Thyroid gland (tissue), 4 donors: ENCODE results near the gene IFT88. TPM values are rescaled to one million over a fixed set of nuclear protein-coding genes. Genes with fewer than 3 reads are reported as not detected.
"Not testable (repeated sequence)": the region's sequence is repeated elsewhere in the genome, so short reads cannot be mapped to it uniquely, and the experiment has no call there.

ENCODE experiments used
- DNase-seq, 2 donors: peaks; one replicate each; pipeline ENCODE4 v3.0.0-alpha.2; 2019
- H3K27ac ChIP-seq, 3 donors: fragments of 200-600 bp; sonication (generic); 1 replicate in 2 of 3; 2 replicates in 1 of 3; pipeline ENCODE4 v1.5.1; 2016 to 2019; ENCODE audit warnings: mild to moderate bottlenecking in 1 of 3, moderate library complexity in 1 of 3
- H3K27me3 ChIP-seq: fragments of 200-600 bp; sonication (generic); one replicate; pipeline ENCODE4 v1.5.1; 2019
- H3K36me3 ChIP-seq, 2 donors: fragments of 200-600 bp; sonication (generic); one replicate each; pipeline ENCODE4 v1.5.1; 2016 to 2019
- H3K4me1 ChIP-seq, 2 donors: fragments of 200-600 bp; sonication (generic); one replicate each; pipeline ENCODE4 v1.5.1; 2017 to 2019
- H3K4me3 ChIP-seq, 3 donors: fragments of 200-600 bp; sonication (generic); replicated peaks in 1 of 3; 1 replicate in 2 of 3; 2 replicates in 1 of 3; pipeline ENCODE4 v1.5.1; 2016; ENCODE audit warnings: mild to moderate bottlenecking in 1 of 3
- H3K9me3 ChIP-seq: fragments of 200-600 bp; sonication (generic); one replicate; pipeline ENCODE4 v1.5.1; 2017
- POLR2A ChIP-seq, 2 donors: fragments of 450-650 bp; IDR thresholded peaks; one replicate each; pipeline ENCODE4 v1.6.1; 2017; ENCODE audit warnings: antibody characterized with exemption in 2 of 2, mild to moderate bottlenecking in 2 of 2, moderate library complexity in 1 of 2
- WGBS, 2 donors: methylation state at CpG; one replicate each; pipeline ENCODE4 v1.1.5; 2017; 5-methylcytosine and 5-hydroxymethylcytosine counted together
- intact Hi-C: fragments of 100-400 bp; cut with DNase I; formaldehyde crosslinking; loops from one replicate; pipeline ENCODE4 v1.15.1; 2023
- total RNA-seq, 4 donors: library from RNA; depleted of rRNA; stranded (reverse); fragments of >200 nt; gene quantifications; one replicate each; pipeline ENCODE4 v1.2.3, GENCODE V29; 2016
- TF ChIP-seq, protein P1 (sequence below), 6 experiments: fragments of 200-600 bp in 3 of 6; fragments of 450-650 bp in 3 of 6; sonication (generic) in 3 of 6; IDR thresholded peaks; one replicate each; pipeline ENCODE4 v1.5.1; 2016 to 2019; ENCODE audit warnings: antibody characterized with exemption in 6 of 6, mild to moderate bottlenecking in 2 of 6, inconsistent platforms in 1 of 6, moderate library complexity in 1 of 6

The IFT88 gene
- total RNA-seq, 4 donors from 2014 or later = 30.2 to 59.5 (median 42.2) TPM

GRCh38 chr13:20680416-20681080 is 113.6 kb downstream of the IFT88 start:
- DNase-seq = no peak
- intact Hi-C loops = no loop called here
- TF ChIP-seq, protein P1, sequence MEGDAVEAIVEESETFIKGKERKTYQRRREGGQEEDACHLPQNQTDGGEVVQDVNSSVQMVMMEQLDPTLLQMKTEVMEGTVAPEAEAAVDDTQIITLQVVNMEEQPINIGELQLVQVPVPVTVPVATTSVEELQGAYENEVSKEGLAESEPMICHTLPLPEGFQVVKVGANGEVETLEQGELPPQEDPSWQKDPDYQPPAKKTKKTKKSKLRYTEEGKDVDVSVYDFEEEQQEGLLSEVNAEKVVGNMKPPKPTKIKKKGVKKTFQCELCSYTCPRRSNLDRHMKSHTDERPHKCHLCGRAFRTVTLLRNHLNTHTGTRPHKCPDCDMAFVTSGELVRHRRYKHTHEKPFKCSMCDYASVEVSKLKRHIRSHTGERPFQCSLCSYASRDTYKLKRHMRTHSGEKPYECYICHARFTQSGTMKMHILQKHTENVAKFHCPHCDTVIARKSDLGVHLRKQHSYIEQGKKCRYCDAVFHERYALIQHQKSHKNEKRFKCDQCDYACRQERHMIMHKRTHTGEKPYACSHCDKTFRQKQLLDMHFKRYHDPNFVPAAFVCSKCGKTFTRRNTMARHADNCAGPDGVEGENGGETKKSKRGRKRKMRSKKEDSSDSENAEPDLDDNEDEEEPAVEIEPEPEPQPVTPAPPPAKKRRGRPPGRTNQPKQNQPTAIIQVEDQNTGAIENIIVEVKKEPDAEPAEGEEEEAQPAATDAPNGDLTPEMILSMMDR (IDR thresholded peaks at IDR 0.05) = no peak
- no peak for TF ChIP-seq POLR2A (IDR thresholded peaks at IDR 0.05)
- H3K4me3 ChIP-seq = no peak overlapping the region
- peaks cover 3 to 26% of the 10 kb centered on the region in 2 donors for H3K4me1 ChIP-seq
- H3K9me3 ChIP-seq = no peaks in the 10 kb centered on the region
- H3K36me3 ChIP-seq = no peaks in the 10 kb centered on the region
- 93 to 96% methylated on average over 10 of the region's 10 CpGs for WGBS, 2 donors
- no peaks in the 10 kb centered on the region for H3K27me3 ChIP-seq
- H3K27ac ChIP-seq = no peak overlapping the region

DNA sequence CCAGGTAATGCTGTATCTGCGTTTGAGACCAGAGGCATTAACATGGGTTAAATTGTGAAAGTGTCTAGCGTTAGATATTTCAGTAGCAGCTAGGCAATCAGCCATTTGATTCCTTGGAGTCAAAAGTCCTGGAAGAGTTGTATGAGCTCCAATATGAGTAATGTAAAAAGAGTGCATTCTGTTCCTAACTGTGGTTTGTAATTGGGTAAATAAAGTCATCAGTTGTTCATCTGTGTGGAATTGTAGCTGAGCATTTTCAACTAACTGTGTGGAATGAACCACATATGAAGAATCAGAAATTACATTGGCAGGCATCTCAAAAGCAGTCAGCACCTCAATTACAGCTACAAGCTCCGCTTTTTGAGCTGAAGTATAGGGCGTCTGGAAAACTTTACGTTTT is 114.5 kb downstream of the IFT88 start:
- H3K27me3 ChIP-seq, DNase-seq, H3K9me3 ChIP-seq, H3K4me3 ChIP-seq, H3K36me3 ChIP-seq, intact Hi-C loops, H3K27ac ChIP-seq: not testable (repeated sequence)
- H3K4me1 ChIP-seq = peaks cover 3 to 22% of the 10 kb centered on the region in 2 donors
- 51 to 89% methylated on average over 5 of the region's 5 CpGs for WGBS, 2 donors

DNA sequence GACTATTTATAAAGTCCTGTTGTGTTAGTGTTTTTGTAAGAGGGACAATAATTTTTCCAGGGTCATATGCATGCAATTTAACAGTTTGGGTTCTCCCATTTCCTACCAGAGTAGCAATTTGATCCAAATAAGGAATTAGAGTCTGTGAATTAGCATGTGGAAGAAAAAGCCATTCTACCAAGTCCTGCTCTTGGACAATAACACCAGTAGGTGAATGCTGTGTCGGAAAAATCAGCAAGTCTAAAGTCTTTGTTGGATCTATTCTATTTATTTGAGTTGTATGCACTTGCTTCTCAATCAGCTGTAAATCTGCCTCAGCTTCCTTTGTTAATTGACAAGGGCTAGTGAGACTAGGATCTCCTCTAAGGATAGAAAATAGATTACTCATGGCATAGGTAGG is 115.1 kb downstream of the IFT88 start:
- no peaks in the 10 kb centered on the region for H3K36me3 ChIP-seq
- WGBS, 2 donors = 97% methylated on average over 1 of the region's 1 CpG
- intact Hi-C loops = no loop called here

DNA sequence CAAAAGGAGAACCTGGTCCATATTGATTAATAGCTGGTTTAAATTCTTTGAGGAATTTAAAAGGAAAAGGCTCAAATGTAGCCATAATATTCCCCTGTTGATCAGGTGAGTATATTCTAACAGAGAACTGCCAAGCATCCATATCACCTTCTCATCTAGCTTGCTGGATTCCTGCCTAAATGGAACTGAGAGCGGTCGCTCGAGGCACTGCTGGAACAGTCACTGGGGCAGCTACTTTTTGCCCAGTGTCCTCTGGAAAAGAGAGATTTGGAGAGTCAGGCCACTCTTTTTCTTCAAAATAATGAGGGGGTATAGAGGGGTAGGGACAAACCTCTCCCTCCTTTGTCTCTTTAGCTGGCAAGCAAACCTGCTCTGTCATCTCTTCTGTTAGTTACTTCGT is 117.1 kb downstream of the IFT88 start:
- intact Hi-C loops = no loop called here

More for the DNA sequence above, 115.1 kb downstream of the IFT88 start:
- Histone ChIP-seq H3K4me1 (peaks cover 3 to 17% of the 10 kb centered on the region in 2 donors), H3K4me3 (no peak overlapping the region), H3K27me3 (no peaks in the 10 kb centered on the region), H3K27ac (no peak overlapping the region), H3K9me3 (no peaks in the 10 kb centered on the region)
- DNase-seq = no peak
- no peak for TF ChIP-seq POLR2A (IDR thresholded peaks at IDR 0.05)
- TF ChIP-seq, protein P1 (IDR thresholded peaks at IDR 0.05) = no peak

DNA sequence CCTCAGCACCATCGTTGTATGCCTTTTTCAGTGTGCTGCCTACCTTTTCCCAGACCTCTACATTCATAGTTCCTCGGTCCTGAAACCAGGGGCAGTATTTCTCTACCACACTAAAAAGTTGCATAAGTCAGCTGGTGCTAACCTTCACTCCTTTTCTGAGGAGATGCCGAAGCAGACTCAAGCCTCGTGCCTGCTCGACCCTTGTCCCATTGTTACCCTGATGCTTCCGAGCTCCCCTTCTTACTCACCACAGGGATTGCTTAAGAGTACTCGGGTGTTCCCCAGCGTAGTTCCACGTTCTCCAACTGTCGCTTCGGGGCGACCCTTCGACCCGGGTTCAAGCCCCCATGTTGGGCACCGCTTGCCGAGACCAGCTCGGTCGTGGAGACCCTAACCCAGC is 117.6 kb downstream of the IFT88 start:
- Histone ChIP-seq H3K9me3 (no peaks in the 10 kb centered on the region), H3K36me3 (no peaks in the 10 kb centered on the region), H3K4me3 (no peak overlapping the region), H3K27ac (no peak overlapping the region), H3K27me3 (no peaks in the 10 kb centered on the region), H3K4me1 (no peaks in the 10 kb centered on the region)
- DNase-seq = no peak
- TF ChIP-seq, protein P1 (IDR thresholded peaks at IDR 0.05) = no peak
- TF ChIP-seq POLR2A (IDR thresholded peaks at IDR 0.05) = no peak
- WGBS, 2 donors = 83 to 85% methylated on average over 17 of the region's 18 CpGs
- intact Hi-C loops = no loop called here

More for the DNA sequence above, 117.1 kb downstream of the IFT88 start:
- H3K27me3 ChIP-seq = no peaks in the 10 kb centered on the region
- peaks cover 0 to 2% of the 10 kb centered on the region in 2 donors for H3K4me1 ChIP-seq
- no peak for TF ChIP-seq POLR2A (IDR thresholded peaks at IDR 0.05)
- TF ChIP-seq, protein P1 (IDR thresholded peaks at IDR 0.05) = no peak
- no peaks in the 10 kb centered on the region for H3K36me3 ChIP-seq
- H3K4me3 ChIP-seq = no peak overlapping the region
- H3K27ac ChIP-seq = no peak overlapping the region
- 93% methylated on average over 4 of the region's 4 CpGs for WGBS, 2 donors
- no peaks in the 10 kb centered on the region for H3K9me3 ChIP-seq
- no peak for DNase-seq
